Hematopoietic multipotent progenitor cell treated with erythropoietin and hydrocortisone succinate and interleukin-3 and kit ligand, for 8 days (in vitro differentiated cells): ENCODE measurements around the gene LSAMP.
"Not testable (repeated sequence)": the region's sequence is repeated elsewhere in the genome, so short reads cannot be mapped to it uniquely, and the experiment has no call there.

Experiments used
- DNase-seq: peaks from one replicate; pipeline ENCODE4 v3.0.0-alpha.2; 2015

LSAMP gene

DNA sequence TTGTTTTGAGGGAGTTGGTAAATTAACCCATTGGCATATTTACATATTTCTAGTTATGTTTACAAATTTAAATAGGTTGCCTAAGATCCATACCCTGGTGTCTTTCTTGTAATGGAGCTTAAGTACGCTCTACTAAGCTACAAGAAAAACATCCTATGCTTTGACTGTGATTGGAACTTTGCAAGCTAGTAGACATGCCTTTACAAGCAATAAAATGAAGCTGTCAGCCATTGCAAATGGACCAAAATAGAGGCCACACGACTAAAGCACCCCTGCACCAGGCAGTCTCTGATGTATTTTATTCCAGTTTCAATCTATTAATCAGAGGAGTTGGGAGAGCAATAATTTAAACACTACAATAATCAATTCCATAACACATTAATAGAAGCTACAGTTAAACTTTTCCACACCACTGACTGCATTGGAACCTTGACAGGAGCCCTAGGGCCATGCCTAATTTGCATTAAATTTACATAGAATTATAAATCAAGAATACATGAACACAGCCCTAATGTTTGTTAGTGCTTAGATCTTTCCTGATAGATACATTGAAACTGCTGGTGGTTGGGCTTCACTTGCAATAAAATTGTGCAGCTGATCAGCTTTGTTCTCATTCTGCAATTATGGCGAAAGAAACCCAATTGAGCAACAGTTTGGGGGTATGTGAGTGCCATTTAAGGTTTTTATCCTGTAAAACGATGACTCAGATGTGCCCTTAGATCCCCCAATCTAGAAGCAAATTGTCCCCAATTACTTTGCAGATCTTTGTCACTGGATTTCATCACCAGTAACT lies 360.1 kb downstream of the LSAMP start:
- no peak for DNase-seq

DNA sequence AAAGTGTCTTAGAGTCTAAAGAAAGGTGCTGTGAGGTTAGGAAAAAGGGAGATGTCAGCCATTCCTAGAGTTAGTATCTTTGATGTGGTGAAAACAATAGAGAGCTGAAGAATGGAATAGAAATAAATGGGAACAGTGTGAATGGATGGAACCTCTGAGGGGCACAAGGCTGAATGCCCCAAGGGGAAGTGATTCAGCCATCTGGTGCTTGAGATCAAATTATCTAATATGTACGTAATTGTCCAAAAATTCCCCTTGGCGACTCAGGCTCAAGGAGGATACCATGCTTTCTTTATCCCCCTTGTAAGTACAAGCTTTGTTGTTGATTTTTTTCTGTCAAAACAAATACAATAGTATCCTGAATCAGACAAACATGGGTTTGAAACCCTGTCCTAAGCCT lies 361.6 kb downstream of the LSAMP start:
- no peak for DNase-seq

DNA sequence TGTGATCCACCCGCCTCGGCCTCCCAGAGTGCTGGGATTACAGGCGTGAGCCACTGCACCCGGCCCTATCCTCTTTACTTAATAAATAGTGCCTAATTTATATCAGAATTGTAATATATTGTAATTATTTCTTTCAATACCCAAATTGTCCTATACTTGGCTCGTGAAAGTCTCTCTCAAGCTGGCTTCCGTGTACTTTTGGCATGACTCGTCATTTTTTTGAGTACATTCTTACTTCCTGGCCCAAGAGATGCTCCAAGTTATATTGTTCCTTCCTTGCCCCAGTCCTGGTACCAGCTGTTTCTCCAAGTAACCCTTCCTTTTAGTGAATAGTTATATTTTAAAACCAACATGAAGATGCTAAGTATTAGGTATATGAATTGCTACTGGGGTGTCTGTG lies 366.7 kb downstream of the LSAMP start:
- no peak for DNase-seq

DNA sequence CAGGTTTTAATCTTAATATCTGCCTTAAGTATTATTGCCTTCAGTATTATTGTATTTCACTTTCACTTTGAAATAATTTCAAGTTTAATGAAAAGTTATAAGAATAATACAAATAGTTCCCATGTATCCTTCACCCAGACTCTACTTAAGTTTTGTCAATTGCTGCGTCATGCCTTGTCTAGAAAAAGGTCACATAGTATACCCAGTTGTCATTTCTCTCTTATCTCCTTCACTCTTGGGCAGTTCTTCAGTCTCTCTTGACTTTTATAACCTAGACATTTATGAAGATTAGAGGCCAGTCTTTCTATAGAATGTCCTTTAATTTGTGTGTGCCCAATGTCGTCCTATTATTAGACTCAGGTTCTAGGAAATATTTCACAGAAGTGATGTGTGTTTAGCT lies 367.7 kb downstream of the LSAMP start:
- DNase-seq = peak; percentile 6

DNA sequence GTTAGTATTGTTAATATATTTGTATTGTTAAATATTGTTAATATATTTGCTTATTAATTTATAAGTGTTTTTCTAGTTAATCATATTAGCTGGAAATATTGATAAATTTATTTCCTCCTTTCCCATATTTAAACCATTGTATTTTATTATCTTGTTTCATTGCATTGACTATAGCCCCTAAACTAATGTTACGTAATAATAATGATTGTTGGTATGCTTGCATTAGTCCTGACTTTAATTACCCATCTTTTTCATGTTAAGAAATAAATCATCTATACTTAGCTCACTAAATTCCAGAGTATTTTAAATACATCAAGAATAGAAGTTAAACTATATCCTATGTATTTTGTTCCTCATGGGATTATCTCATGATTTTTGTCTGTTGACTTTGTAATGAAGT lies 368.2 kb downstream of the LSAMP start:
- no peak for DNase-seq

DNA sequence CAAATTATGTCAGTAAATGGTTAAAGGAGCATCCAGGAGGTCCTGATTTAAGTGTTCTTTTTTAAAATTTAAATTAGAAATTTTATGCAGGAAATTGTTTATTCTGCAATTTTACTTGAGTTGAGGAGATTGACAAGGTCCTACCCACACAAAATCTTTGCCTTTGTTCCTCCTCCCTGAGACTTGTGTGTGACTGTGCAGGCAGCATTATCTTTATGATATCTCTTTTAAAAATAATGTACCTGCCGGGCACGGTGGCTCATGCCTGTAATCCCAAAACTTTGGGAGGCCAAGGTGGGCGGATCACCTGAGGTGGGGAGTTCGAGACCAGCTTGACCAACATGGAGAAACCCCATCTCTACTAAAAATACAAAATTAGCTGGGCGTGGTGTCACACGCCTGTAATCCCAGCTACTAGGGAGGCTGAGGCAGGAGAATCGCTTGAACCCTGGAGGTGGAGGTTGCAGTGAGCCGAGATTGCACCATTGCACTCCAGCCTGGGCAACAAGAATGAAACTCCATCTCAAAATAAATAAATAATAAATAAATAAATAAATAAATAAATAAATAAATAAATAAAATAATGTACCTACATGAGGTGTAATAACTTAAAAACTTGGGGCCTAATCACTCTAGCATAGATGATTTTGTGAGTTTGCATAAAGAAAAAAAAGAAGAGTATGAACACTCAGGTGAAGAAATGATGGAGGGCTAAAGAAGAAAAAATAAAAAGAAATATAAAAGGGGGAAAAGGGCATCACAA lies 374.6 kb downstream of the LSAMP start:
- not testable (repeated sequence) for DNase-seq

DNA sequence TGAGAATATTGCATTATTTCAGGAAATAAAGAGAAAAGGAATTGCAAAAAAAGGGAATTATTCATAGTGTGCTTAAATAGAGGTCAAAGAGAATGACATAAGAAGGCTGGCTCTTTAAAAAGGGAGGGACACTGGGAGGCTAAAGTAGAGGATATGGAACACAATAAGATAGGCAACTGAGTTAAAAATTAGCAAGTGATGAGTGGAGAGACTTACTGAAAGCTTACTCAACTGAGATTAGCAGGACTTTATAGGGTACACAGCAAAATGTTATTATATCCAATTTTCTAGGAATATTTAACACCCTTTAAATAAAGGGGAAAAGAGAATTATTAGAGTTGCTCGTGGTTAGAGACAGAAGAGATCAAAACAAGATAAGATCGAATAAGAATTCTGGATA lies 375.2 kb downstream of the LSAMP start:
- DNase-seq = no peak

DNA sequence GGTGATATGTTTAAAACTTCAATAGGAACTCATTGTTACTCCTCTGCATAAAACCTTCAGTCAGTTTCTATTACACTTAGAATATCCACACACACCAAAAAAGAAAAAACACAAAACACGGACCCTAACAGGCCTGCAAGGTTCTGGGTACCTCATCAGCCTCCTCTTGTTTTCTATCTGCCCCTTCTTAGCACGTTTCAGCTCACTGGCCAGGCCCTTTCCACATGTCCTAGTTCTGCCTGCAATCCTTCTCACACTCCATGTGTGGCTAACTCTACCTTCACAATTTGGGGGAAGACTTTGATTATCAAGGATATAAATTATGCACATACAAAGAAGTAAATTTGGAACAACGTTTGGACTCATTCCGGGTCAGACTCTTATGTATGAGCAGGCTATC lies 376.3 kb downstream of the LSAMP start:
- DNase-seq = no peak

DNA sequence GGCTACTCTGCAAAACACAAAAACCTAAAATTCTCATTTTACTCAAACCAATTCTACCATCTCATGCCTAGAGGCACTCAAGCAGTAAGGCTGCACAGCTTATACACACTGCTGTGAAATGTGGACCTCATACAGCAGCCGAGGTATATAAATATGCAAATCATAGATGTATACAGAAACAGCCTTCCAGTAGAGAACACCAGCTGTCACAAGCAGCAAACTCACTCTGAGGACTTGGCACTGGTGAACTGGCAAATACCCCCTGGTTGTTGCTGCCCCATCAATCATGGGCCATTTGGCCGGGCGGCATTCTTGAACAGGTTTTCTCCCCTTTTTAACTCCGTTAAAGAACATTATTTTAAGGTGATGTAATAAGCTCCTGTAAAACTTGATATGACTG lies 378.0 kb downstream of the LSAMP start:
- no peak for DNase-seq

DNA sequence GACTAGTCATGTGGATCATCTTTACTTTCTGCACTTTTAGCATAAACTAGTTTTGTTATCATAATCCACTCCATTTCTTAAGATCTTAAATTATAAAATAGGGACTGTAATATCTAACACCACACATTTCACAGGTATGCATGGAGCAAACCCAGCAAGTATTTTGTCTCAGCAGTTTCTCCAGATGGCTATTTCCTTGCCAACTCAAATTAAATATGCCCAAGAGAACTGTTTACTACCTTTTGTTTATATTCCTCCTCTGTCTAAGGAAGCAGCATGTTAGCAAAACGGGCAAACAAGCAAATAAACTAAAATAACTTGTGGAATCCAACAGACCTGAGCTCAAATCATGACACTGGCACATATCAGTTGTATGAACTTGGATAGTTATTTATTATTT lies 379.8 kb downstream of the LSAMP start:
- no peak for DNase-seq

DNA sequence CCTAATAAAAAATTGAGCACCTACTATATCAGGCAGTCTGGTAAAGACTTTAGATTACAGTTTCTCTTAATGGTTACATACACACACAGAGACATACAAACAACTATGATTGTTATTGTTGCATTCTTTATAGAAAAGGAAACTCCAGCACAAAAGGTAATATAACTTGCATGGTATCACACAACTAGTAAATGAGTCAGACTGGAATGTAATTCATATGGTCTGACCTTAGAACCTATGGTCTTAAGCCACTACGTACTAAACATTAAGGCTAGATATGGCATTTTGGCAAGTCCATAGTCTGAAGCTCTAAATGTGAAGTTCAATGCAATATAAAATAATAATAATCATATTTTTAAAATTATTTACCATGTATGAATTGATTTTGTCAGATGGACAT lies 380.6 kb downstream of the LSAMP start:
- DNase-seq = no peak

DNA sequence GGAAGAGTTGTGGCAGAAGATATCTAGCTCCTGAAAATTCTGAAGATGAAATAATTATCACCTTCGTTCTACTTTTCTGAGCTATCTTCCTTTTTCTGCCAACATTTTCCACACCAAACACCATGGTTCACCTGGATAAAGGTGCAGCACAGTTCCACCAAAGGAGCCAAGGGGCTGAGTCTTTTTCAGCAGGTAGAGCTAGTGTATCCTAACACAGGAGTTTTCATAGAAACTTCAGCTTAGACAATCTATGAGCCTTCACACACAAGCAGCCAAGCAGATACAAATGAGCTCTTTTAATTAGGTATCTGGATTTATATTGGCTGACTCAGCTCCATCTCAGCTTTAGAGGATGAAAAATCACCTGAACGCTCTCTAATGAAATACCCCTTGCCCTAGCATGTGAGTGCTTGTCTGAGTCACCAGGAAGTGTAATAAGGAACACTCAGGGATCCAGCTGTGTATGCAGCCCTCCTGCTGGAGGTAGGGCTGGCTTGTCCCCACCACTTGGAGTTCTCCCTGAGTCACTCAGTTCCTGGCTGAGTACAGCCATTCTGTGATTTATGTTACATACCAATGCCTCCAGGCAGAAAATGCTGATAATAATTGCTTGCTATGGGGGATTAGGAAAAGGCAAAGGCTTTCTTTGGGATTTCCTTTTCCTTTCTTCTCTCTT lies 385.7 kb downstream of the LSAMP start:
- no peak for DNase-seq

DNA sequence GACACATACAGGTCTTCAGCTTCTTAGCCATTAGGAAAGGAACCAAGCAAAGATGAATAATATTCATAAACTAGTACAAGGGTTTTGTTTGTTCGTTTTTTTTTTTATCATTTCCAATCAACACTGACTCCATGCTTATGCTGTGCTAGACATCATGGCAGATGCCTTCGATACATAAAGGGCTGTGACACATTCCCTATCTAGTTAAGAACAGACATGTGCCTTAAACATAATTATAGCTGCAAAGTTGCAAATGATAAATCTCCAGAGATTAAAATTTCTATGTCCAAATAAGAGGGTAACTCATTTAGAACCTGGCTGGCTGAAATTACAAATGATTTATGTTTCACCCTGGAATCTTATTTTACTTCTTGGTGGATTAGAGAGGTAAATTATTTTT lies 386.4 kb downstream of the LSAMP start:
- no peak for DNase-seq

DNA sequence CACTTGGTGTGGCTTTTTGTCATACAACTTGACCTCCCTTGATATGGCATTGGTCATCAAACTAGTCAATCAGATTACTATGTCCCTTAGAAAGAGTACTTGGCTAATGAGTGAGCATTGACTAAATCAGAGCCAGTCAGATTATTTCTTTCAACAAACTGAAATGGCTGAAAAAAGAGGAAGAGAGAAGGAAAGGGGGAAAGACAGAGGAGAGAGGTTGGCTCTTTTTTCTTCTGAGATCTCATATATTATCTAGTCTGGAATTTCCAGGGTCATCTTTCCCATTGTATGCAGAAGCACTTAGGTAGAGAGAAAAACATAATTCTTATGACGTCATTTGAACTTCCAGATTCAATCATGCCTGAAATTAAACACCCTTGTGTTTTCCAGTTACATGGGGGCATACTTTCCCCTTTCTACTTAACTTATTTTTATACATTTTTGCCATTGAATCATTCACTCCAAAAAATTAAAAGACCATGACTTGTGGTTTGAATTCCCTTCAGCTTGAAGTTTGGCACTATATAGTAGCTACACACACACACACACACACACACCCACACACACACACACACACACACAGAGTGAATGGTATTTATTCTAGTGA lies 387.8 kb downstream of the LSAMP start:
- no peak for DNase-seq

DNA sequence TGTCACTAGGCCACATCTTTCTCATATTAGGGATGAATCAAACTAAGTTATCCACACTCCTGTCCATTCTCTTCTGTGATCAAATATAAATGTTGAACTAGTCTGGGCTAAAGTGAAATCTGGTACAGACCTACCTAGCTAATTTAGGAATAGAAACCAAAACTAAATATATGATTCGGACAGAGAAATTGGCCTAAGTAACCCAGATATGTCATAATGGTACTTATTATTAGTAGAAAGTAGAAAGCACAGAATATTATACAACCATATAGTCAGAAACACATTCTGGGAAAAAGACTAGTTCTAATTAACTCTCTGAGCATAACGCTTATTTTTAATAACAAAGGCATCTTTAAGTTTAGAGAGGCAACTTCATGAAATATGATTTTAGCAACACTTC lies 389.0 kb downstream of the LSAMP start:
- no peak for DNase-seq

DNA sequence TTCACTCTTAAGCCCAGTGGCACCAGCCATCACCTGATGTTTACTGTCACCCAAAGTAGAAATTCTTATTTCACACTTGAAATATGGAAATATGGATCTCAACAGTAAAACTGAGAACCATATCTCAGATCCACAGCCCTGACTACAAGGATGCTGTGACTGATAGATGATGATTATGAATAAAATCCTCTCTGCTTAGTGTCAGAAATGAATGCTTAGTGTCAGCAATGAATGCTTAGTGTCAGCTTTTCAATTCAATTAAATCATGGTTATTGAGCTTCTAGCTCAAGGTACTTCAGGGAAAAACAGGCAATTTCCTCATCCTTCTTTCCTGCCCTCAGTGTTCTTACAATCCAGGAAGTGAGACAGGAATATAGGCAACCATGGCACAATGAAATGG lies 392.3 kb downstream of the LSAMP start:
- no peak for DNase-seq

DNA sequence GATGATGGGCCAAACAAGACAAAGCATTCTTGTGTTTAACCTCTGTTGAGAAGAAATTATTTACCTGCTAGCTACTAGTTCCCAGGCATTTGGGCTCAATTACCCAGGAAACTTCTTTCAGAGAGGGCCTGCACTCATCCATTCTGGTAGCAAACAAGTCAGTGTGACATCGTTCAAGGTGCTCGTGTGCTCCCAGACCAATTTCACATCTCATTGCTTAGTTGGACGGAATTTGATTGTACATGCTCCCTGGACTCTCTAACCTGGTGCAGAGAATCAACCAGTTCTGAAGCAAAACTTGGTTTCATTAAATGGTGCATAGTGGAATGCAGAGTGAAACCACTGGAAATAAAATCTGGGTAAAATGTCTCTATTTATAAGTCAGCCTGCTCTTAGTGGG lies 392.7 kb downstream of the LSAMP start:
- no peak for DNase-seq

DNA sequence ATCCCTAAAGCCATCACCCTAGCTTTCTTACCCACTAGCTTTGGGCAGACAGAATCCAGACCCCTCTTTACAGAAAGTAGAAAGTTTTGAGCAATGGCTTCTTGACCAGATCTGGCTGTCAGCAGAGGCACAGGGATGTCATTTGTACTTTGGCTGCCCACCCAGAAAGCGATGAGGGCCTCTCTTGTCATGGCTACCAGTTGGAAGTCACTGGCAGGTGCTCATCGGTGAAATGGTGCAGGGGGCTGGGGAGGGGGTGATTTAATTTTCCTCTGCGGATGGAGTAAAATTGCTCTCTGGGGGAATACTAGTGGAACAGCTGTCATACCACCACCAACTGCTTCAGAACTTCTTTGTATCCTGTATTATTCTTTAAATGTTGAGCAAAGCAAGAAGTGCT lies 393.7 kb downstream of the LSAMP start:
- no peak for DNase-seq

DNA sequence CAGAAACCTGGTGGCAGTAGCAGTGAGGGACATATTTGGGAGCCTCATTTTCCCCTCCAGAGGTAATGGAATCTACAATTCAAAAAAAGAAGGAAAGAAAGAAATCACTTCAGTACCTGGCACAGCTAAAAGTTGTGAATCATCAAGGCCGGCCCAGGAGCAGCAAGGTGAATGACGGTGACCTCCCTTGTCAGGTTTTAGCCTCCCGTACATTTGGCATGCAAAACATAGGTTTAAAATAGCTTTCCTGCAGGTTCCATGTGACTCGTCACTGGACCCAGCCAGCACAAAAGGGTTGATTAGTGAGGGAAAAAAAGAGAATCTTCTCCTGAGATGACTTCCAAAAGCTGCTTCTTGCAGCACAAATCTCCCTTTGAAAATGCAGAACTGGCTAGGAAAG lies 394.2 kb downstream of the LSAMP start:
- DNase-seq = no peak

DNA sequence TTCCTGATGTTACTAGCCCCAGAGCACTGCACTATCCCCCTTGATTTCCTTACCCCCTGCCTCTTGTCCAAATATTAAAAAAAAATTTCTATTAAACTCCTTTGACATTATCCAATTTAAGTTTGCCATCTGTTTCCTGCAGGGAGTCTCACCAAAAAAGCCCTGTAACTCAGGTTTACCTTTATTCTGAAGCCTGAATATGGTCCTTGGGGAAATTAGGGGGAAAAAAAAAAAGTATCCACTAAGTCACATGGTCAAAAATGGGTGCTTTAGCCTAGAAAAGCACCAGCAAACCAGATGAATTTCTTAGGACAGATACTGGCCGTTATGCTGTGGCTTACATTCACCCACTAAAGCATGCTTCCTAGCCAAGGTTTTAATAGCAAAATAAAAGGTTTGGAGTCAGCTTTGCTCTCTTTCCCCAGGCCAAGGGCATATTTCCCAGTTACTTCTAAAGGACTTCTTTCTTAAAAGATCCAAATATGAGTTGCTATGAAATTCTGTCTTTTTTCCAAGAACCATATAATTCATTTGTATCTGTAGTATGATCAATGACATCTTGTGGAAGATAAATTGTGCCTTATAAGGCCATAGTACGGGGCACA lies 394.9 kb downstream of the LSAMP start:
- no peak for DNase-seq

DNA sequence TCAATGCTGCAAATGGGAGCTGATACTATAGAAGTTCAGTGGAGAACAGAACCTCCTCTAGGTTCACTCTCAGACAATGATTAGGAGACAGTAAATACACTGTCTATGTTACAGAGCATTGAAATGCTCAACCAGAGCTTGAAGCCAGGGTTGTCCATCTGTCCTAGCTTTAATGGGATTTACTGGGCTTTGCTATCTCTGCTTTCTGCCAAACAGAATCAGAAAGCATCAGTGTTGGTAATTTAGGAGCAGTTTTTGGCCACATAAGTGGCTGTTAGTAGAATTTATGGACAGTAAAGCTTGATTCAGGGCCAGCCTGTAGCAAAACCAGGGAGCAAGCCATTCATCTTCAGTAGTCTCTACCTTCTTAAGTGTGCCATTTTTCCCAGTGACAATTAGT lies 396.3 kb downstream of the LSAMP start:
- DNase-seq = no peak

DNA sequence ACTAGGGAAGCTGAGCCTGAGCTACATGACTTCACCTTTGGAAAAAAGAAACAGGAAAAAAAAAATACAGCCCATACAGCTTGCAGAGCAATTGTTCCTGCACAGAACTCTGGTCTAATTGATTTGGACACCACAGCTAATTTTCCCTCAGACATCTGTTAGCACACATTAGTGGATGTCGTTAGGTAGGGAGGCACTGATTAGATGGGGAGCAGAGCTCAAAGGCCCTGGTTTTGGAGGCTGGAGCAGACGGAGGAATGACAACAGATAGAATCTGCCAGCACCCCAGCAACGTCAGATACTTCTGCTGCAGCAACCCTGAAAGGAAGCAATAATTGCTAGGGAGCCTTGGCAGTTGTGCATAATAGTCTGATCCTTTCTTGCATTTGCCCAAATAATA lies 398.9 kb downstream of the LSAMP start:
- no peak for DNase-seq

DNA sequence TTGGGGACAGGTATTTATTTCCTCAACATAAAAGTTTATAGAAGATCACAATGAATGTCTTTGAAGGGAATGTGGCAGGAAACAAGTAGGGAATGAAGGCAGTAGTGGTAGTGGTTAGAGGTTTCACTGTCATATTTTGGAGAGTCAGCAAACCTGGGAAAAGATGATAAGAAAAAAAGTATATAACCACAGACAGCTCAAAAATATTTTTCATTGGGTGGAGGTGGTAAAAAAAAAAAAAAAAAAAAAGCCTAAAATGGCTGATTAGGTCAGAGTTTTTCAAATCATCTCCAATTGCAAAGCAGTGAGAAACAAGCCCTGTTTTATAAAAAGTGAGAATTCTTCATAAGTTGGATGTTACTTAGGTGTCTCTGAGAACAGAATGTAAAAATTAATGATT lies 400.0 kb downstream of the LSAMP start:
- DNase-seq = peak; percentile 69
